MCF 10A (cell line): ENCODE results near the gene SIGLEC9. TPM values are rescaled to one million over a fixed set of nuclear protein-coding genes. Genes with fewer than 3 reads are reported as not detected.

Source experiments
- BruUV-seq: library from RNA; stranded (reverse); fragments of 400-500 nt; replicated peaks from 2 replicates; lab custom pipeline; 2021; lab: Mats Ljungman, UMichigan
- CTCF ChIA-PET: fragments of 300-600 bp; sonication (Branson Sonifier 250); formaldehyde crosslinking; extraction: SDS; loops from one replicate; lab custom pipeline; 2021; ENCODE audit warnings: antibody characterized with exemption, inconsistent platforms; lab: Yijun Ruan, JAX
- POLR2A ChIA-PET: fragments of 300-600, 350-650 bp; sonication (Branson Sonifier 250); formaldehyde crosslinking; extraction: SDS; loops from one replicate; lab custom pipeline; 2020; ENCODE audit warnings: antibody characterized with exemption, inconsistent platforms; lab: Yijun Ruan, JAX
- DNase-seq: peaks from one replicate; pipeline ENCODE4 v3.0.0-alpha.2; 2018; ENCODE audit not compliant: unreplicated experiment
- H3K27ac Mint-ChIP-seq: one replicate; pipeline ENCODE4 v1.8.0; 2022; ENCODE audit warnings: mild to moderate bottlenecking, low read depth, mixed read lengths; ENCODE audit not compliant: unreplicated experiment
- H3K27me3 Mint-ChIP-seq: one replicate; pipeline ENCODE4 v1.8.0; 2022; ENCODE audit warnings: mixed read lengths; ENCODE audit not compliant: insufficient read depth, unreplicated experiment
- H3K36me3 Mint-ChIP-seq: one replicate; pipeline ENCODE4 v1.8.0; 2022; ENCODE audit warnings: mild to moderate bottlenecking, moderate library complexity, mixed read lengths; ENCODE audit not compliant: insufficient read depth, unreplicated experiment
- H3K4me1 Mint-ChIP-seq: one replicate; pipeline ENCODE4 v1.8.0; 2022; ENCODE audit warnings: mixed read lengths; ENCODE audit not compliant: insufficient read depth, unreplicated experiment
- H3K4me3 Mint-ChIP-seq: one replicate; pipeline ENCODE4 v1.8.0; 2022; ENCODE audit warnings: mild to moderate bottlenecking, moderate library complexity, mixed read lengths; ENCODE audit not compliant: unreplicated experiment
- H3K9me3 Mint-ChIP-seq: one replicate; pipeline ENCODE4 v1.8.0; 2022; ENCODE audit warnings: mixed read lengths; ENCODE audit not compliant: unreplicated experiment
- CTCF ChIP-seq: fragments of 200-600 bp; IDR thresholded peaks from one replicate; pipeline ENCODE4 v1.8.0; 2022; ENCODE audit warnings: antibody characterized with exemption, mild to moderate bottlenecking; ENCODE audit not compliant: unreplicated experiment
- intact Hi-C: fragments of 100-400 bp; cut with micrococcal nuclease; formaldehyde crosslinking; loops from 2 replicates; pipeline ENCODE4 v1.14.1; 2022
- total RNA-seq: library from RNA; stranded (reverse); gene quantifications from 2 replicates; pipeline ENCODE4 v1.2.3, GENCODE V29; 2022

Gene SIGLEC9
- total RNA-seq, 1 experiment from 2014 or later = not detected

- ChIA-PET CTCF (interaction anchor here (0.6 to 0.9 kb wide), 4 partner anchors 22 to 198 kb away, joined by 3 to 5 read pairs (median 3); no protein-coding TSS in a partner anchor), POLR2A (interaction anchor here (0.5 kb wide), 1 partner anchor 147 kb away, joined by 3 read pairs; no protein-coding TSS in a partner anchor)
- Mint-ChIP-seq H3K27me3 (no peaks in the 10 kb centered on the region), H3K4me1 (no peaks in the 10 kb centered on the region), H3K36me3 (no peaks in the 10 kb centered on the region), H3K9me3 (peaks cover 10% of the 10 kb centered on the region), H3K27ac (no peak overlapping the region), H3K4me3 (no peak overlapping the region)
- DNase-seq = no peak
- BruUV-seq = no TSS peak
- intact Hi-C loops = no loop called here
- TF ChIP-seq CTCF = no peak
Observed at GRCh38 chr19:51135986-51136762, 11.5 kb downstream of the SIGLEC9 start.

- H3K4me3 Mint-ChIP-seq = no peak overlapping the region
- POLR2A ChIA-PET = no interaction called here
- peaks cover 10% of the 10 kb centered on the region for H3K9me3 Mint-ChIP-seq
- BruUV-seq = no TSS peak
- no peak for TF ChIP-seq CTCF
- H3K27me3 Mint-ChIP-seq = no peaks in the 10 kb centered on the region
- no peaks in the 10 kb centered on the region for H3K4me1 Mint-ChIP-seq
- no peaks in the 10 kb centered on the region for H3K36me3 Mint-ChIP-seq
- intact Hi-C loops = no loop called here
- DNase-seq = no peak
- H3K27ac Mint-ChIP-seq = no peak overlapping the region
- CTCF ChIA-PET = interaction anchor here (0.6 to 0.9 kb wide), 2 partner anchors 21 to 32 kb away, joined by 3 read pairs; no protein-coding TSS in a partner anchor
Observed at GRCh38 chr19:51136851-51137551, 12.3 kb downstream of the SIGLEC9 start.

GRCh38 chr19:51137792-51138425 lies 13.2 kb downstream of the SIGLEC9 start:
- Mint-ChIP-seq H3K27me3 (no peaks in the 10 kb centered on the region), H3K9me3 (peaks cover 10% of the 10 kb centered on the region), H3K27ac (no peak overlapping the region), H3K36me3 (no peaks in the 10 kb centered on the region), H3K4me1 (no peaks in the 10 kb centered on the region), H3K4me3 (no peak overlapping the region)
- intact Hi-C loops = no loop called here
- POLR2A ChIA-PET = no interaction called here
- no TSS peak for BruUV-seq
- CTCF ChIA-PET = interaction anchor here (1.0 kb wide), 1 partner anchor 122 kb away, joined by 3 read pairs; no protein-coding TSS in a partner anchor
- DNase-seq = no peak
- TF ChIP-seq CTCF = no peak
